ENCODE results near the gene DOCK3. TPM values are rescaled to one million over a fixed set of nuclear protein-coding genes. Genes with fewer than 3 reads are reported as not detected.

DOCK3 gene
- total RNA-seq, 1 experiment from 2014 or later: 0.15 TPM

GRCh38 chr3:51385621-51386091 lies 710.9 kb downstream of the DOCK3 start:
- intact Hi-C loops (cut with micrococcal nuclease): loop anchor here (1.0 to 10.0 kb wide), 3 partner anchors 289 to 1033 kb away; partner anchors contain the start of genes CYB561D2, NPRL2 and TEX264
- ATAC-seq: no peak
- no peak overlapping the region for H2AFZ ChIP-seq (ENCODE audit: low read length)
- H3K27ac ChIP-seq (ENCODE audit: low read length): peak overlapping the region; percentile 41
- no peaks in the 10 kb centered on the region for H3K9me2 ChIP-seq (replicated peaks; ENCODE audit: low read length)
- TF ChIP-seq CTCF (conservative IDR thresholded peaks at IDR 0.05; ENCODE audit: low read depth, low read length) (no peak), EZH2 (IDR thresholded peaks at IDR 0.05; ENCODE audit: low read length, unreplicated experiment) (no peak)
- H3K27me3 ChIP-seq (ENCODE audit: low read length): no peaks in the 10 kb centered on the region
- no peak for DNase-seq
- ChIA-PET CTCF (interaction anchor here (0.6 to 0.7 kb wide), 3 partner anchors 26 to 1191 kb away, joined by 3 to 4 read pairs (median 4); no protein-coding TSS in a partner anchor), POLR2A (ENCODE audit: unreplicated experiment) (interaction anchor here (0.6 to 1.1 kb wide), 13 partner anchors 16 to 784 kb away, joined by 3 to 13 read pairs (median 5); partner anchors contain the start of genes DCAF1 and MAPKAPK3)
- peak overlapping the region; percentile 85 for H3K4me3 ChIP-seq (ENCODE audit: low read length)
- H3K79me2 ChIP-seq (ENCODE audit: low read length): peaks cover 53% of the 10 kb centered on the region
- H3K9me3 ChIP-seq (ENCODE audit: low read length): no peaks in the 10 kb centered on the region
- peak overlapping the region; percentile 98 for H3K4me2 ChIP-seq (ENCODE audit: low read length)
- peaks cover 33% of the 10 kb centered on the region for H3K36me3 ChIP-seq (ENCODE audit: low read depth, low read length)
- no peaks in the 10 kb centered on the region for H3F3A ChIP-seq (ENCODE audit: low read length, unreplicated experiment)
- H3K9ac ChIP-seq (ENCODE audit: low read length): peak overlapping the region; percentile 99
- peaks cover 21% of the 10 kb centered on the region for H4K20me1 ChIP-seq (ENCODE audit: low read length)
- BruUV-seq (replicated peaks): no TSS peak
- H3K4me1 ChIP-seq (ENCODE audit: insufficient read depth, low read length): peaks cover 43% of the 10 kb centered on the region

GRCh38 chr3:51386159-51386851 lies 711.6 kb downstream of the DOCK3 start:
- H3K4me2 ChIP-seq (ENCODE audit: low read length): peak overlapping the region; percentile 98

More at GRCh38 chr3:51386159-51386851, 711.6 kb downstream of the DOCK3 start:
- Histone ChIP-seq H2AFZ (ENCODE audit: low read length) (no peak overlapping the region), H3K27ac (ENCODE audit: low read length) (no peak overlapping the region), H3K79me2 (ENCODE audit: low read length) (peaks cover 53% of the 10 kb centered on the region), H3F3A (ENCODE audit: low read length, unreplicated experiment) (no peaks in the 10 kb centered on the region), H3K9me3 (ENCODE audit: low read length) (no peaks in the 10 kb centered on the region), H3K36me3 (ENCODE audit: low read depth, low read length) (peaks cover 33% of the 10 kb centered on the region), H3K4me3 (ENCODE audit: low read length) (peak overlapping the region; percentile 85), H3K27me3 (ENCODE audit: low read length) (no peaks in the 10 kb centered on the region), H3K4me1 (ENCODE audit: insufficient read depth, low read length) (peaks cover 45% of the 10 kb centered on the region), H3K9ac (ENCODE audit: low read length) (peak overlapping the region; percentile 99), H3K9me2 (replicated peaks; ENCODE audit: low read length) (no peaks in the 10 kb centered on the region), H4K20me1 (ENCODE audit: low read length) (peaks cover 21% of the 10 kb centered on the region)
- no peak for ATAC-seq
- CTCF ChIA-PET: no interaction called here
- TSS peak; percentile 51 for BruUV-seq (replicated peaks)
- intact Hi-C loops (cut with micrococcal nuclease): loop anchor here (5.0 to 10.0 kb wide), 2 partner anchors 288 to 1034 kb away; partner anchors contain the start of genes CYB561D2, NPRL2 and TEX264
- DNase-seq: no peak
- TF ChIP-seq EZH2phosphoT487 (IDR thresholded peaks at IDR 0.05; ENCODE audit: borderline replicate concordance, low read length) (no peak), CTCF (conservative IDR thresholded peaks at IDR 0.05; ENCODE audit: low read depth, low read length) (no peak), EZH2 (IDR thresholded peaks at IDR 0.05; ENCODE audit: low read length, unreplicated experiment) (no peak)
- POLR2A ChIA-PET (ENCODE audit: unreplicated experiment): interaction anchor here (0.6 kb wide), 2 partner anchors 68 to 626 kb away, joined by 5 to 12 read pairs; no protein-coding TSS in a partner anchor

All from PC-3 (cell line).